KMS-11 (cell line): ENCODE data around the gene RABAC1.

Source experiments
- H2AFZ ChIP-seq: fragments of 200-600 bp; sonication (generic); 2 replicates; pipeline ENCODE4 v1.6.1; 2016; ENCODE audit warnings: antibody characterized with exemption, mixed run types, low read depth
- H3K27ac ChIP-seq: fragments of 200-600 bp; sonication (generic); 2 replicates; pipeline ENCODE4 v1.6.1; 2016; ENCODE audit warnings: mild to moderate bottlenecking, mixed run types
- H3K27me3 ChIP-seq: fragments of 200-600 bp; sonication (generic); 2 replicates; pipeline ENCODE4 v1.6.1; 2017; ENCODE audit warnings: mild to moderate bottlenecking, low read depth, mixed run types, moderate library complexity; ENCODE audit not compliant: insufficient read depth
- H3K36me3 ChIP-seq: fragments of 200-600 bp; sonication (generic); 2 replicates; pipeline ENCODE4 v1.6.1; 2017; ENCODE audit warnings: mild to moderate bottlenecking, mixed run types; ENCODE audit not compliant: insufficient read depth
- H3K4me1 ChIP-seq: fragments of 200-600 bp; sonication (generic); 2 replicates; pipeline ENCODE4 v1.6.1; 2016; ENCODE audit warnings: mild to moderate bottlenecking, low read depth, mixed run types; ENCODE audit not compliant: poor library complexity, severe bottlenecking
- H3K4me2 ChIP-seq: fragments of 200-600 bp; sonication (generic); 2 replicates; pipeline ENCODE4 v1.7.0; 2016; ENCODE audit warnings: mild to moderate bottlenecking, mixed run types
- H3K4me3 ChIP-seq: fragments of 200-600 bp; sonication (generic); IDR thresholded peaks from 2 replicates; pipeline ENCODE4 v1.6.1; 2017; ENCODE audit warnings: low read depth, low read length, mixed read lengths; ENCODE audit not compliant: insufficient read depth
- H3K79me2 ChIP-seq: fragments of 200-600 bp; sonication (generic); 2 replicates; pipeline ENCODE4 v1.6.1; 2016; ENCODE audit warnings: low read depth, mixed run types; ENCODE audit not compliant: insufficient read depth
- H3K9ac ChIP-seq: fragments of 200-600 bp; sonication (generic); 2 replicates; pipeline ENCODE4 v1.6.1; 2016; ENCODE audit warnings: mild to moderate bottlenecking, mixed run types
- H4K20me1 ChIP-seq: fragments of 200-600 bp; sonication (generic); 2 replicates; pipeline ENCODE4 v1.6.1; 2016; ENCODE audit warnings: mild to moderate bottlenecking, mixed run types; ENCODE audit not compliant: insufficient read depth
- CTCF ChIP-seq: fragments of 200-600 bp; sonication (generic); conservative IDR thresholded peaks from 2 replicates; pipeline ENCODE4 v1.6.1; 2017; ENCODE audit warnings: low read depth, mild to moderate bottlenecking, antibody characterized with exemption, low read length, moderate library complexity, mixed read lengths

RABAC1 gene

GRCh38 chr19:41933693-41934426, 25.3 kb downstream of the RABAC1 start:
- Histone ChIP-seq H3K9ac (no peak overlapping the region), H3K36me3 (no peaks in the 10 kb centered on the region), H3K27ac (no peak overlapping the region), H3K4me3 (no peak overlapping the region), H3K27me3 (peaks cover 82% of the 10 kb centered on the region), H3K4me2 (no peak overlapping the region), H2AFZ (no peak overlapping the region), H3K4me1 (peaks cover 6% of the 10 kb centered on the region), H3K79me2 (no peaks in the 10 kb centered on the region), H4K20me1 (no peaks in the 10 kb centered on the region)
- no peak for TF ChIP-seq CTCF

- TF ChIP-seq CTCF: no peak
- no peaks in the 10 kb centered on the region for H3K79me2 ChIP-seq
- peaks cover 86% of the 10 kb centered on the region for H3K27me3 ChIP-seq
- H3K9ac ChIP-seq: no peak overlapping the region
- H3K4me3 ChIP-seq: no peak overlapping the region
- no peak overlapping the region for H2AFZ ChIP-seq
- H3K4me2 ChIP-seq: no peak overlapping the region
- H3K27ac ChIP-seq: no peak overlapping the region
- no peaks in the 10 kb centered on the region for H3K36me3 ChIP-seq
- peaks cover 6% of the 10 kb centered on the region for H3K4me1 ChIP-seq
- H4K20me1 ChIP-seq: no peaks in the 10 kb centered on the region
Measured at GRCh38 chr19:41932720-41933332, 26.3 kb downstream of the RABAC1 start.

- no peak for TF ChIP-seq CTCF
- H3K79me2 ChIP-seq: no peaks in the 10 kb centered on the region
- peaks cover 86% of the 10 kb centered on the region for H3K27me3 ChIP-seq
- H4K20me1 ChIP-seq: no peaks in the 10 kb centered on the region
- H3K27ac ChIP-seq: no peak overlapping the region
- no peak overlapping the region for H2AFZ ChIP-seq
- H3K36me3 ChIP-seq: no peaks in the 10 kb centered on the region
- no peak overlapping the region for H3K9ac ChIP-seq
- H3K4me1 ChIP-seq: peaks cover 6% of the 10 kb centered on the region
- no peak overlapping the region for H3K4me3 ChIP-seq
- H3K4me2 ChIP-seq: no peak overlapping the region
Measured at GRCh38 chr19:41932259-41932719, 26.8 kb downstream of the RABAC1 start.

- Histone ChIP-seq H3K27me3 (peaks cover 86% of the 10 kb centered on the region), H3K4me3 (no peak overlapping the region), H4K20me1 (no peaks in the 10 kb centered on the region), H3K79me2 (no peaks in the 10 kb centered on the region), H3K4me1 (peaks cover 3% of the 10 kb centered on the region), H3K36me3 (no peaks in the 10 kb centered on the region), H2AFZ (no peak overlapping the region), H3K9ac (no peak overlapping the region), H3K4me2 (no peak overlapping the region), H3K27ac (no peak overlapping the region)
- peak; percentile 54 for TF ChIP-seq CTCF
Measured at GRCh38 chr19:41930926-41931592, 28.1 kb downstream of the RABAC1 start.
